ENCODE data around the gene TGFB1. TPM values are rescaled to one million over a fixed set of nuclear protein-coding genes. Genes with fewer than 3 reads are reported as not detected.

TGFB1 gene
- polyA plus RNA-seq, 3 donors: 30.6 to 138 (median 42.2) TPM

GRCh38 chr19:41399091-41399490, 45.4 kb upstream of the TGFB1 start:
- H3K36me3 ChIP-seq (replicated peaks in 1 of 2; ENCODE audit: control insufficient read depth in 1 of 2, insufficient read depth in 2 of 2, low read length in 2 of 2): peaks cover 11 to 26% of the 10 kb centered on the region in 2 donors
- H3K79me2 ChIP-seq (ENCODE audit: insufficient read depth, low read length): peaks cover 90% of the 10 kb centered on the region
- no peak for DNase-seq
- peak overlapping the region; percentile 88 for H3K4me2 ChIP-seq (replicated peaks; ENCODE audit: extremely low read depth, low read length, poor library complexity, severe bottlenecking)
- Mint-ChIP-seq H3K27me3 (ENCODE audit: low read depth in 3 of 3) (no peaks in the 10 kb centered on the region), H3K27ac (peak overlapping the region in 5 of 7 donors; percentile 64 to 100 (median 98)), H3K36me3 (peaks cover 15 to 31% of the 10 kb centered on the region in 2 donors), H3K9me3 (no peaks in the 10 kb centered on the region), H3K4me1 (peaks cover 39% of the 10 kb centered on the region), H3K4me3 (peak overlapping the region in 1 of 2 donors; percentile 97)
- H3K9me3 ChIP-seq (replicated peaks in 1 of 2; ENCODE audit: control insufficient read depth in 1 of 2, insufficient read depth in 1 of 2, low read length in 2 of 2): no peaks in the 10 kb centered on the region
- H3K4me3 ChIP-seq (replicated peaks in 1 of 3; ENCODE audit: low read depth in 2 of 3, low read length in 3 of 3): peak overlapping the region in 1 of 3 experiments; percentile 95
- no peak for TF ChIP-seq CTCF (IDR thresholded peaks at IDR 0.05)
- H2AFZ ChIP-seq (ENCODE audit: insufficient read depth, low read depth, low read length, poor library complexity, severe bottlenecking): no peak overlapping the region
- no peaks in the 10 kb centered on the region for H3K27me3 ChIP-seq (ENCODE audit: control insufficient read depth in 2 of 2, insufficient read depth in 2 of 2, low read length in 2 of 2)
- peak overlapping the region in 1 of 2 donors; percentile 97 for H3K27ac ChIP-seq (ENCODE audit: low read depth in 1 of 2, low read length in 2 of 2)
- peaks cover 7% of the 10 kb centered on the region for H4K20me1 ChIP-seq (ENCODE audit: insufficient read depth, low read length)
- intact Hi-C loops (cut with micrococcal nuclease): loop anchor here (1.0 to 5.0 kb wide), 3 partner anchors 8 to 37 kb away; partner anchors contain the start of gene B9D2 (in 1 of the 2)
- H3K9ac ChIP-seq (ENCODE audit: insufficient read depth, low read length, poor library complexity, severe bottlenecking): no peak overlapping the region
- WGBS (ENCODE audit: insufficient coverage): 100% methylated on average over 2 of the region's 3 CpGs
- H3K4me1 ChIP-seq (ENCODE audit: control insufficient read depth in 1 of 2, insufficient read depth in 2 of 2, low read length in 2 of 2): peaks cover 27 to 29% of the 10 kb centered on the region in 2 donors

GRCh38 chr19:41398598-41398997, 44.9 kb upstream of the TGFB1 start:
- no peaks in the 10 kb centered on the region for H3K9me3 ChIP-seq (replicated peaks in 1 of 2; ENCODE audit: control insufficient read depth in 1 of 2, insufficient read depth in 1 of 2, low read length in 2 of 2)
- intact Hi-C loops (cut with micrococcal nuclease): loop anchor here in 1 of 2 donors (5.0 kb wide), 2 partner anchors 34 to 36 kb away; partner anchors contain the start of gene B9D2
- no peak for DNase-seq
- H3K9ac ChIP-seq (ENCODE audit: insufficient read depth, low read length, poor library complexity, severe bottlenecking): peak overlapping the region; percentile 87
- peaks cover 42% of the 10 kb centered on the region for H3K4me1 Mint-ChIP-seq
- peak overlapping the region; percentile 87 to 95 (median 95) for H3K4me3 ChIP-seq (replicated peaks in 1 of 3; ENCODE audit: low read depth in 2 of 3, low read length in 3 of 3)
- H3K36me3 Mint-ChIP-seq: peaks cover 15 to 30% of the 10 kb centered on the region in 2 donors
- no peaks in the 10 kb centered on the region for H3K27me3 Mint-ChIP-seq (ENCODE audit: low read depth in 3 of 3)
- H3K79me2 ChIP-seq (ENCODE audit: insufficient read depth, low read length): peaks cover 85% of the 10 kb centered on the region
- H3K27ac ChIP-seq (ENCODE audit: low read depth in 1 of 2, low read length in 2 of 2): peak overlapping the region in 1 of 2 donors; percentile 97
- WGBS (ENCODE audit: insufficient coverage): no CpG with 5 or more reads among the region's 3 CpGs
- peak overlapping the region; percentile 97 for H3K4me3 Mint-ChIP-seq
- peaks cover 11 to 25% of the 10 kb centered on the region in 2 donors for H3K36me3 ChIP-seq (replicated peaks in 1 of 2; ENCODE audit: control insufficient read depth in 1 of 2, insufficient read depth in 2 of 2, low read length in 2 of 2)
- peaks cover 0 to 1% (median 0%) of the 10 kb centered on the region in 7 donors for H3K9me3 Mint-ChIP-seq
- H2AFZ ChIP-seq (ENCODE audit: insufficient read depth, low read depth, low read length, poor library complexity, severe bottlenecking): no peak overlapping the region
- H3K4me2 ChIP-seq (replicated peaks; ENCODE audit: extremely low read depth, low read length, poor library complexity, severe bottlenecking): peak overlapping the region; percentile 88
- TF ChIP-seq CTCF (IDR thresholded peaks at IDR 0.05): no peak
- H3K27me3 ChIP-seq (ENCODE audit: control insufficient read depth in 2 of 2, insufficient read depth in 2 of 2, low read length in 2 of 2): no peaks in the 10 kb centered on the region
- peak overlapping the region in 5 of 7 donors; percentile 73 to 100 (median 98) for H3K27ac Mint-ChIP-seq
- peaks cover 29 to 30% of the 10 kb centered on the region in 2 donors for H3K4me1 ChIP-seq (ENCODE audit: control insufficient read depth in 1 of 2, insufficient read depth in 2 of 2, low read length in 2 of 2)
- peaks cover 7% of the 10 kb centered on the region for H4K20me1 ChIP-seq (ENCODE audit: insufficient read depth, low read length)
